GM12892 (cell line): ENCODE measurements around the gene TMPRSS2.

Experiments
- POLR2A ChIP-seq: IDR thresholded peaks from 2 replicates; pipeline ENCODE4 v1.6.1; 2011; ENCODE audit warnings: low read depth, low read length, control low read depth
- POLR2AphosphoS5 ChIP-seq: IDR thresholded peaks from 2 replicates; pipeline ENCODE4 v1.6.1; 2011; ENCODE audit warnings: low read depth, low read length, control low read depth

DNA sequence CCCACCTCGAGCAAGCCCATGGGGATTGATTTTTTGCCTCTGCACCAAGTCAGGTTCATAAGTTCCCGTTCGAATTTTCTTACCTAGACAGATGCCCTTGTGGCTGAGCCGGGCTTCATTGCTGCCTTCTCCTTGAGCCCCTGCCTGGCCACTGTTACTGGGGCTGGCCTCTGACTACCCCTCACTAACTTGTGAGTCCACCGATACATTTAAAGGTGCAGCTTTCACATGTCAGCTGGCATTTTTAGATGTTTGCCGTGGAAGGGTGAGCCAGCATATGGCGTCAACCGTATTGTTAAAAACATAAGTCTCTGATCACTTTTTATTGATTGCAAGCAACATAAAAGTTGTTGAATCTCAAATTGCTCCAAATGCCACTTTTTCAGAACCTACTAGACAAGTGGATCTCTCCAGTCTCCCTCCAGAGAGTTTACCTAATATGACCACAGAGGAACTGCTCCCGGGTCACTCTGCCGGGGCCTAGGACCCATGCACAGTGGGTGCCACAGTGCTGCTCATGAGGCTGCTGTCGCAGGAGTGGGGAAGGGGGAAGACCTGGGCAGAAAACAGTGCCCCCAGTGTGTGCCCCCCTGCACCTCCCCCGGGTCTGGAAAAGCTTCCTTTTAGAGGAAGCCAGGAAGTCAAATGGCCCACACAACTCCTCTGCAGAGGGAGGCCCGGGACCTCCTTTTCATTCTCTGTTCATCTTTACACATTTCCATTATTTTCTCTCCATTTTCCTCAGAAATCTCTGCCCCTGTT lies 63.1 kb downstream of the TMPRSS2 start:
- TF ChIP-seq POLR2A, result no peak
- TF ChIP-seq POLR2AphosphoS5, result peak; percentile 53; the same call in 1 of the 2 replicates
